ENCODE measurements around the gene MTG1.

GRCh38 chr10:133366130-133366478, 27.9 kb upstream of the MTG1 start:
- TF ChIP-seq CTCF (IDR thresholded peaks at IDR 0.05; ENCODE audit: low read depth, low read length): no peak
- no peak for TF ChIP-seq EZH2phosphoT487 (IDR thresholded peaks at IDR 0.05; ENCODE audit: low read depth)
